GM12891 (cell line): ENCODE measurements around the gene ZBED3.

ENCODE experiments used
- DNase-seq: peaks from one replicate; pipeline ENCODE4 v3.0.0; 2011; ENCODE audit warnings: low spot score; ENCODE audit not compliant: insufficient read length
- FAIRE-seq: peaks from 2 replicates; lab custom pipeline; 2011; peaks lifted over from hg19 to GRCh38; lab: Jason Lieb, UNC
- PAX5 ChIP-seq: IDR thresholded peaks from 2 replicates; pipeline ENCODE4 v1.6.1; 2011; ENCODE audit warnings: low read length, moderate library complexity, mild to moderate bottlenecking; ENCODE audit not compliant: insufficient read depth, severe bottlenecking
- POLR2A ChIP-seq: IDR thresholded peaks from 2 replicates; pipeline ENCODE4 v1.6.1; 2011; ENCODE audit warnings: low read depth, low read length, control low read depth
- POLR2AphosphoS5 ChIP-seq: IDR thresholded peaks from 2 replicates; pipeline ENCODE4 v1.6.1; 2011; ENCODE audit warnings: low read depth, low read length, control low read depth
- POU2F2 ChIP-seq: IDR thresholded peaks from 2 replicates; pipeline ENCODE4 v1.6.1; 2011; ENCODE audit warnings: low read depth, mild to moderate bottlenecking, control low read depth, low read length, moderate library complexity
- SPI1 ChIP-seq: IDR thresholded peaks from 2 replicates; pipeline ENCODE4 v1.6.1; 2011; ENCODE audit warnings: low read depth, low read length, control low read depth
- TAF1 ChIP-seq: IDR thresholded peaks from 2 replicates; pipeline ENCODE4 v1.6.1; 2011; ENCODE audit warnings: low read depth, low read length, control low read depth

Gene ZBED3

DNA sequence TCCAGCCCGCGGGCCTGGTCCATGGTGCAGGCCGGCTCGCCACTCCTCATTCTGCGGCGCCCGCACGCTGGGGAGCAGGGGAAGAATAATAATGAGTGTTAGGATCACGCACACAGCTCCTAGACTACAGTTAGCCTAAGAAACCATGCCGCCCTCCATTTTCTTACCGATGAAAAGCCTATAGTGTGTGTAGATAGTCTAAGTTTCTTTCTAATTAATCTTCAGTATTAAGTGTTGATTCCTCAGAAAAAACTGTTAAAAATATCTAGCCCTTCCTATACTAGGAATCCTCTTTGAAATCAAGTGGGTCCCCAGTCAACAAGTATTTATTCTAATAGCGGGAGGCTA lies 9.3 kb downstream of the ZBED3 start:
- no peak for DNase-seq
- TF ChIP-seq POU2F2 = no peak
- TF ChIP-seq TAF1 = no peak
- TF ChIP-seq PAX5 = no peak
- no peak for TF ChIP-seq POLR2A
- no peak for TF ChIP-seq POLR2AphosphoS5
- no peak for TF ChIP-seq SPI1
- no peak for FAIRE-seq

- FAIRE-seq (peak; percentile 92), DNase-seq (peak; percentile 83)
- TF ChIP-seq PAX5 (no peak), TAF1 (no peak)
Observed at GRCh38 chr5:77076961-77077828, 9.9 kb downstream of the ZBED3 start.

DNA sequence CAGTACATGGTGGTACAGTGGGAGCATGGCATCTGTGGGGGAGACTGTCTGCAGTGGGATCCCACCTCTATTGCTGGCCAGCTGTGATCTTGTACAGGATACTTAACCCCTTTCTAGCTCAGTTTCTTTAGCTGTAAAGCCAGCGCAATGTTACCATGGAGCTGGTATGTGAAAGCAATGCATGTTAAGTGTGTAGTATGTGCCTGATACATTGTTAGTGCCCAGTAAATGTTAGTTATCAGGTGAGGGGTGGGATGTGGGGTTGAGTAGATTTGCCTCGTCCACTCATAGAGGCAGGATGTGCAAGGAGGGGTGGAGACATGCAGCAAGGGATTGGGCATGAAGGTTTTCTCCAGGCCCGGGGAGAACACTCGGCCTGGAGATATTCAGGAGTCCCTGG lies 12.3 kb downstream of the ZBED3 start:
- no peak for FAIRE-seq
- TF ChIP-seq PAX5 (no peak), POLR2A (no peak), TAF1 (no peak), POLR2AphosphoS5 (no peak), POU2F2 (no peak), SPI1 (no peak)
- no peak for DNase-seq

GRCh38 chr5:77073667-77074066 lies 13.4 kb downstream of the ZBED3 start:
- FAIRE-seq (no peak), DNase-seq (no peak)
- TF ChIP-seq PAX5 (no peak), POLR2AphosphoS5 (no peak), SPI1 (no peak)

GRCh38 chr5:77066823-77067442 lies 20.2 kb downstream of the ZBED3 start:
- TF ChIP-seq POLR2A (no peak), SPI1 (no peak), TAF1 (no peak), POLR2AphosphoS5 (no peak), PAX5 (no peak), POU2F2 (no peak)
- peak; percentile 43 for FAIRE-seq
- DNase-seq = no peak

DNA sequence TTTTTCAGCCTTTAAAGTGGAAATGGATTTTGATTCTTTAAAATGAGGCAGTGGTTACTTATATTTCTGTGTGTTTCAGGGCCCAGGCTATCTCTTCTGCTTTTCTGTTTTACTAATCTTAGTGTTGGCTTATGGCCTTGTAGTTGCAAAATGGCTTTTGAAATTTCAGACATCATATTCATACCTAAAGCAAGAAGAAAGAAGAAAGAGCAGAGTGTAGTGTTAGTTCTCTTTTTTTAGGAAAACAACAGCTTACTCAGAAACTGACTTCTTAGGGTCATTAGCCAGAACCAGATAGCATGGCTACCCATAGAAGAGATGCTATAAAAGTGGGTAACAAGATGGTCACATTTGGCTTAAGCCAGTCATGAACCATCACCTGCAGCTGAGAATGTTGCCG lies 20.9 kb downstream of the ZBED3 start:
- no peak for FAIRE-seq
- no peak for DNase-seq
- TF ChIP-seq POLR2AphosphoS5 (no peak), SPI1 (no peak; the same call in 1 of the 2 replicates), TAF1 (no peak), PAX5 (no peak), POU2F2 (no peak), POLR2A (no peak)

GRCh38 chr5:77065256-77065655 lies 21.8 kb downstream of the ZBED3 start:
- FAIRE-seq = no peak
- TF ChIP-seq POU2F2 (no peak), POLR2A (no peak), SPI1 (no peak), TAF1 (no peak), PAX5 (no peak), POLR2AphosphoS5 (no peak)
- DNase-seq = no peak

DNA sequence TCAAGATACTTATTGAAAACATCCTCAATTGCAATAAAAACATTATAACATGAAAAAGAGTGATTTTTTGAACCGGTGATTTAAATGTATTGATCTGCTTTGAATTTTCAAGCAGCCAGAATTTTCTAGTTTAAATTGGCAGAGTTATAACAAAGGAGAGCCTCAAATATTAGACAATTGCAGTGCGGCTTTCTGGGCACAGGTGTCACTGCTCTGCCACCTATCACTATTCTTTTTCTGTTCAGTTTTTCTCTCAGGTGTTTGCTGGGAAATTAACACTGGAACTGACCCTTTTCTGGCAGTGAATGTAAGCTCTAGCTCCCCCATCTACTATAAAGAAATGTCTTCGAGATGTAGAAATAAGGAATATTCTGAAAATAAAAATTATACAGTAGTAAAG lies 23.0 kb downstream of the ZBED3 start:
- TF ChIP-seq TAF1 (no peak), POLR2A (no peak), POLR2AphosphoS5 (no peak), SPI1 (no peak)
- FAIRE-seq = no peak
- DNase-seq = no peak

- no peak for DNase-seq
- TF ChIP-seq POLR2AphosphoS5 (no peak), PAX5 (no peak), POLR2A (no peak), SPI1 (no peak), POU2F2 (no peak), TAF1 (no peak)
- FAIRE-seq = no peak
Observed at GRCh38 chr5:77046416-77047073, 40.5 kb downstream of the ZBED3 start.

GRCh38 chr5:77035950-77036349 lies 51.1 kb downstream of the ZBED3 start:
- DNase-seq (no peak), FAIRE-seq (no peak)
- no peak for TF ChIP-seq POLR2AphosphoS5
- TF ChIP-seq TAF1 = no peak
- no peak for TF ChIP-seq POU2F2
